ACC112 (cell line): ENCODE measurements around the gene AQP1.

ENCODE experiments used
- H2AFZ ChIP-seq: fragments of 200-600 bp; sonication (generic); one replicate; pipeline ENCODE4 v1.6.0; 2017; ENCODE audit warnings: antibody characterized with exemption, low read length; ENCODE audit not compliant: unreplicated experiment
- H3K27ac ChIP-seq: fragments of 200-600 bp; sonication (generic); 2 replicates; pipeline ENCODE4 v1.5.1; 2014; ENCODE audit warnings: low read depth, mild to moderate bottlenecking, antibody characterized with exemption, low read length, moderate library complexity
- H3K27me3 ChIP-seq: fragments of 200-600 bp; sonication (generic); 2 replicates; pipeline ENCODE4 v1.6.1; 2014; ENCODE audit warnings: mild to moderate bottlenecking, antibody characterized with exemption, low read length, moderate library complexity, mixed read lengths; ENCODE audit not compliant: insufficient read depth
- H3K36me3 ChIP-seq: fragments of 200-600 bp; sonication (generic); 2 replicates; pipeline ENCODE4 v1.6.1; 2016; ENCODE audit warnings: mild to moderate bottlenecking, antibody characterized with exemption, low read length, moderate library complexity, mixed read lengths; ENCODE audit not compliant: insufficient read depth
- H3K4me1 ChIP-seq: fragments of 200-600 bp; sonication (generic); one replicate; pipeline ENCODE4 v1.6.1; 2016; ENCODE audit warnings: low read length, mixed read lengths; ENCODE audit not compliant: insufficient read depth, unreplicated experiment, control insufficient read depth
- H3K4me3 ChIP-seq: fragments of 200-600 bp; sonication (generic); 2 replicates; pipeline ENCODE4 v1.5.1; 2014; ENCODE audit warnings: mild to moderate bottlenecking, low read depth, low read length
- H3K79me2 ChIP-seq: fragments of 200-600 bp; sonication (generic); one replicate; pipeline ENCODE4 v1.6.0; 2016; ENCODE audit warnings: low read length; ENCODE audit not compliant: control insufficient read depth, unreplicated experiment, insufficient read depth

Gene AQP1

GRCh38 chr7:30906515-30907240, 5.0 kb upstream of the AQP1 start:
- Histone ChIP-seq H2AFZ (no peak overlapping the region), H3K27ac (no peak overlapping the region), H3K36me3 (no peaks in the 10 kb centered on the region), H3K79me2 (no peaks in the 10 kb centered on the region), H3K4me1 (peaks cover 12% of the 10 kb centered on the region), H3K27me3 (no peaks in the 10 kb centered on the region), H3K4me3 (no peak overlapping the region)

- H3K4me1 ChIP-seq: peaks cover 12% of the 10 kb centered on the region
Measured at GRCh38 chr7:30907527-30908267, 4.0 kb upstream of the AQP1 start.

GRCh38 chr7:30908681-30909080, 3.0 kb upstream of the AQP1 start:
- no peaks in the 10 kb centered on the region for H3K27me3 ChIP-seq
- peaks cover 13% of the 10 kb centered on the region for H3K4me1 ChIP-seq
- H3K27ac ChIP-seq: no peak overlapping the region
- H3K4me3 ChIP-seq: no peak overlapping the region
- H3K36me3 ChIP-seq: no peaks in the 10 kb centered on the region
- no peaks in the 10 kb centered on the region for H3K79me2 ChIP-seq
- no peak overlapping the region for H2AFZ ChIP-seq

More at GRCh38 chr7:30907527-30908267, 4.0 kb upstream of the AQP1 start:
- Histone ChIP-seq H3K79me2 (no peaks in the 10 kb centered on the region), H2AFZ (no peak overlapping the region), H3K27ac (no peak overlapping the region), H3K4me3 (no peak overlapping the region), H3K27me3 (no peaks in the 10 kb centered on the region), H3K36me3 (no peaks in the 10 kb centered on the region)

GRCh38 chr7:30909431-30909830, 2.2 kb upstream of the AQP1 start:
- peaks cover 21% of the 10 kb centered on the region for H3K4me1 ChIP-seq
- H2AFZ ChIP-seq: no peak overlapping the region
- no peaks in the 10 kb centered on the region for H3K79me2 ChIP-seq
- no peaks in the 10 kb centered on the region for H3K27me3 ChIP-seq
- H3K36me3 ChIP-seq: no peaks in the 10 kb centered on the region
- no peak overlapping the region for H3K27ac ChIP-seq
- H3K4me3 ChIP-seq: no peak overlapping the region

- Histone ChIP-seq H3K79me2 (no peaks in the 10 kb centered on the region), H3K27ac (no peak overlapping the region), H3K27me3 (no peaks in the 10 kb centered on the region), H3K4me3 (no peak overlapping the region), H3K36me3 (no peaks in the 10 kb centered on the region), H2AFZ (no peak overlapping the region), H3K4me1 (peaks cover 32% of the 10 kb centered on the region)
Measured at GRCh38 chr7:30910411-30911073, 1.1 kb upstream of the AQP1 start.

GRCh38 chr7:30911133-30911532, 520 bp upstream of the AQP1 start:
- H3K36me3 ChIP-seq: no peaks in the 10 kb centered on the region
- H3K27me3 ChIP-seq: no peaks in the 10 kb centered on the region
- no peak overlapping the region for H3K4me3 ChIP-seq
- peaks cover 34% of the 10 kb centered on the region for H3K4me1 ChIP-seq
- H3K79me2 ChIP-seq: no peaks in the 10 kb centered on the region
- no peak overlapping the region for H3K27ac ChIP-seq
- H2AFZ ChIP-seq: no peak overlapping the region

- no peak overlapping the region for H3K4me3 ChIP-seq
- H3K4me1 ChIP-seq: peaks cover 26% of the 10 kb centered on the region
Measured at GRCh38 chr7:30912021-30912730, 523 bp downstream of the AQP1 start.

GRCh38 chr7:30912731-30912985, 1.0 kb downstream of the AQP1 start:
- Histone ChIP-seq H3K4me3 (no peak overlapping the region), H2AFZ (no peak overlapping the region), H3K27me3 (no peaks in the 10 kb centered on the region), H3K79me2 (no peaks in the 10 kb centered on the region), H3K36me3 (no peaks in the 10 kb centered on the region), H3K27ac (no peak overlapping the region), H3K4me1 (peaks cover 26% of the 10 kb centered on the region)

More at GRCh38 chr7:30912021-30912730, 523 bp downstream of the AQP1 start:
- no peak overlapping the region for H2AFZ ChIP-seq
- H3K36me3 ChIP-seq: no peaks in the 10 kb centered on the region
- no peak overlapping the region for H3K27ac ChIP-seq
- H3K27me3 ChIP-seq: no peaks in the 10 kb centered on the region
- no peaks in the 10 kb centered on the region for H3K79me2 ChIP-seq

GRCh38 chr7:30912986-30913811, 1.5 kb downstream of the AQP1 start:
- H3K27me3 ChIP-seq: no peaks in the 10 kb centered on the region
- no peak overlapping the region for H3K27ac ChIP-seq
- no peaks in the 10 kb centered on the region for H3K79me2 ChIP-seq
- H3K36me3 ChIP-seq: no peaks in the 10 kb centered on the region
- H3K4me3 ChIP-seq: no peak overlapping the region
- H2AFZ ChIP-seq: no peak overlapping the region
- H3K4me1 ChIP-seq: peaks cover 26% of the 10 kb centered on the region
